Vagina (tissue), 2 donors: ENCODE measurements around the gene LTO1. TPM values are rescaled to one million over a fixed set of nuclear protein-coding genes. Genes with fewer than 3 reads are reported as not detected.

Experiments used
- DNase-seq, 2 donors: peaks; one replicate each; pipeline ENCODE4 v3.0.0-alpha.2; 2017; ENCODE audit errors: extremely low spot score in 2 of 2
- H3K27ac ChIP-seq: fragments of 200-600 bp; sonication (generic); one replicate; pipeline ENCODE4 v1.5.1; 2019
- H3K27me3 ChIP-seq: fragments of 200-600 bp; sonication (generic); one replicate; pipeline ENCODE4 v1.5.1; 2019
- H3K36me3 ChIP-seq, 2 donors: fragments of 200-600 bp; sonication (generic); one replicate each; pipeline ENCODE4 v1.5.1; 2017 to 2019
- H3K4me1 ChIP-seq: fragments of 200-600 bp; sonication (generic); one replicate; pipeline ENCODE4 v1.5.1; 2019
- H3K4me3 ChIP-seq, 2 donors: fragments of 200-600 bp; sonication (generic); 1 replicate in 1 of 2; 2 replicates in 1 of 2; pipeline ENCODE4 v1.5.1; 2016 to 2019
- H3K9me3 ChIP-seq: fragments of 200-600 bp; sonication (generic); one replicate; pipeline ENCODE4 v1.5.1; 2019
- CTCF ChIP-seq, 3 experiments: fragments of 450-650 bp in 2 of 3; fragments of 200-600 bp in 1 of 3; sonication (generic) in 1 of 3; IDR thresholded peaks; one replicate each; pipeline ENCODE4 v1.5.1; 2017 to 2019; ENCODE audit warnings: antibody characterized with exemption in 3 of 3, mild to moderate bottlenecking in 2 of 3, moderate library complexity in 2 of 3
- POLR2A ChIP-seq, 2 donors: fragments of 450-650 bp; IDR thresholded peaks; one replicate each; pipeline ENCODE4 v1.6.1; 2017; ENCODE audit warnings: antibody characterized with exemption in 2 of 2, mild to moderate bottlenecking in 2 of 2, moderate library complexity in 2 of 2
- POLR2AphosphoS5 ChIP-seq, 2 donors: sonication (generic); formaldehyde crosslinking; IDR thresholded peaks; one replicate each; pipeline ENCODE4 v1.9.0; 2017; ENCODE audit warnings: antibody characterized with exemption in 2 of 2, mild to moderate bottlenecking in 2 of 2, low read depth in 1 of 2; ENCODE audit not compliant: insufficient read depth in 1 of 2
- intact Hi-C: fragments of 100-400 bp; cut with DNase I; formaldehyde crosslinking; loops from one replicate; pipeline ENCODE4 v1.15.1; 2023
- total RNA-seq: library from RNA; depleted of rRNA; stranded (reverse); fragments of >200 nt; gene quantifications from one replicate; pipeline ENCODE4 v1.2.3, GENCODE V29; 2016

Gene LTO1
- total RNA-seq, 1 donor from 2014 or later = 15.7 TPM

DNA sequence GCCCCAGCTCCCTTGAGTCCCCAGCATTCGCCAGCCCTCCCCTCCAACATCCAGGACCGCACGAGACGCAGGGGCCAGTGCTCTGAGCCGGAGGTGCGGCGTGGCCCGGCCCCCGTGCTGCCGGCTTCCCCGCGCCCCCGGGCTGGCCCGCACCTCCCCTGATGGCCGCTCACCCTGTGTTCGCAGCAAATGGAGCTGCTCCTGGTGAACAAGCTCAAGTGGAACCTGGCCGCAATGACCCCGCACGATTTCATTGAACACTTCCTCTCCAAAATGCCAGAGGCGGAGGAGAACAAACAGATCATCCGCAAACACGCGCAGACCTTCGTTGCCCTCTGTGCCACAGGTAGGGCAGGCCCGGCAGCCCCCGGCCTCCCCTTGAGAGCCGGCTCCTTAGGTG, 31.5 kb downstream of the LTO1 start:
- no peak for TF ChIP-seq POLR2AphosphoS5 (IDR thresholded peaks at IDR 0.05; ENCODE audit: insufficient read depth in 1 of 2, low read depth in 1 of 2)
- TF ChIP-seq CTCF (IDR thresholded peaks at IDR 0.05) = peak in 1 of 3 experiments; percentile 38
- no peaks in the 10 kb centered on the region for H3K27me3 ChIP-seq
- peaks cover 54% of the 10 kb centered on the region for H3K4me1 ChIP-seq
- peaks cover 0 to 9% of the 10 kb centered on the region in 2 donors for H3K36me3 ChIP-seq
- intact Hi-C loops = loop anchor here (1.0 to 5.0 kb wide), 2 partner anchors 346 to 540 kb away; no protein-coding TSS in a partner anchor
- DNase-seq = no peak
- no peak overlapping the region for H3K27ac ChIP-seq
- no peaks in the 10 kb centered on the region for H3K9me3 ChIP-seq
- H3K4me3 ChIP-seq = peak overlapping the region; percentile 66 to 77

GRCh38 chr11:69642913-69643632, 32.1 kb downstream of the LTO1 start:
- peak overlapping the region; percentile 85 for H3K27ac ChIP-seq
- intact Hi-C loops = loop anchor here (1.0 to 5.0 kb wide), 2 partner anchors 346 to 540 kb away; no protein-coding TSS in a partner anchor
- peaks cover 60% of the 10 kb centered on the region for H3K4me1 ChIP-seq
- peak overlapping the region; percentile 66 to 77 for H3K4me3 ChIP-seq
- H3K36me3 ChIP-seq = peaks cover 0 to 5% of the 10 kb centered on the region in 2 donors
- no peak for DNase-seq
- H3K9me3 ChIP-seq = no peaks in the 10 kb centered on the region
- no peak for TF ChIP-seq POLR2A (IDR thresholded peaks at IDR 0.05)
- no peak for TF ChIP-seq POLR2AphosphoS5 (IDR thresholded peaks at IDR 0.05; ENCODE audit: insufficient read depth in 1 of 2, low read depth in 1 of 2)
- TF ChIP-seq CTCF (IDR thresholded peaks at IDR 0.05) = peak; percentile 50 to 96 (median 89)
- no peaks in the 10 kb centered on the region for H3K27me3 ChIP-seq

GRCh38 chr11:69642549-69642912, 32.6 kb downstream of the LTO1 start:
- no peaks in the 10 kb centered on the region for H3K36me3 ChIP-seq
- no peak for DNase-seq
- intact Hi-C loops = loop anchor here (5.0 kb wide), 1 partner anchor 345 kb away; no protein-coding TSS in a partner anchor
- H3K4me1 ChIP-seq = peaks cover 66% of the 10 kb centered on the region
- H3K27me3 ChIP-seq = no peaks in the 10 kb centered on the region
- TF ChIP-seq POLR2A (IDR thresholded peaks at IDR 0.05) (no peak), CTCF (IDR thresholded peaks at IDR 0.05) (no peak), POLR2AphosphoS5 (IDR thresholded peaks at IDR 0.05; ENCODE audit: insufficient read depth in 1 of 2, low read depth in 1 of 2) (no peak)
- H3K4me3 ChIP-seq = peak overlapping the region; percentile 66 to 77
- no peaks in the 10 kb centered on the region for H3K9me3 ChIP-seq
- H3K27ac ChIP-seq = peak overlapping the region; percentile 85

DNA sequence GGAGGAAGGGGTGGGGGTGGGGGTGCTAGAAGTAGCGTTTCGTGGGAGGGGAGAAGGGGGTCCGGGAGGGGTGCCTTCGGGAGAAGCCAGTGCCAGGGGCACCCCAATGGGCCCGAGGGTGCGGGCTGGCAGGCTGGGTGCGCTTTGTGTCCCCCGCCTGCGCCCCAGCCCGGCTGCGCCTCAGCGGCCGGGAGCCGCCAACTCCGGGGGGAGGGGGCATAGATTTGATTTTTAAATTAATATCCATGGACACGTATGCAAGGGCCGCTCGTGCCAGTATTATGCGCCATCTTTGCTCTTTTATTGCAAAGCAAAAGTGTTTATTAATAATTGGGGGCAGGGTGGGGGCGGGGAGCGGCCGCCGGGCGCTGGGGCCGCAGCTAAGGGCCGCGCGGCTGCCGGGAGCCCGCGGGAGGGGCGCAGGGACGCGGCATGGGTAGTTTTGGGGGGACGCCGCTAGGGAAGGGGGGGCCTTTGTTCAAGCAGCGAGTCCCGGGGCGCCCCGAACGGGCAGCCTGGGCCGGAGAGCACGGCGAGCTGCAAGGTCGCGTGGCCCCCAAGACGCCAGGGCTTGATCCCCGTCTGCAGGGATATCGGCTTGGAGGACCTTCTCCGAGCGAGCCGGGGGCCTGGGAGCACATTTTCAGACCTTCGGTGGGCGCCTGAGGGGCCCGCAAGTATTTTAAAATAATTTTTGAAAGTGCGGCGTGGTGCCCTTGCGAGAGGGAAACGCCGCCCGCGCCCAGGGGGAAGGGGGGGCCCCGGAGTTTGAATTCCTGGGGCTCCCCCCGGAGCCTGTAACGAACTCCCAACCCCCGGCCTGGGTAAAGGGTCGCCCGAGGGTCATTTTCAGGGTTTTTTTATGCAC, 33.2 kb downstream of the LTO1 start:
- intact Hi-C loops = loop anchor here (5.0 kb wide), 1 partner anchor 345 kb away; no protein-coding TSS in a partner anchor
- peak overlapping the region; percentile 66 to 77 for H3K4me3 ChIP-seq
- DNase-seq = no peak
- TF ChIP-seq POLR2AphosphoS5 (IDR thresholded peaks at IDR 0.05; ENCODE audit: insufficient read depth in 1 of 2, low read depth in 1 of 2) (no peak), POLR2A (IDR thresholded peaks at IDR 0.05) (no peak), CTCF (IDR thresholded peaks at IDR 0.05) (no peak)
- H3K9me3 ChIP-seq = no peaks in the 10 kb centered on the region
- no peaks in the 10 kb centered on the region for H3K36me3 ChIP-seq
- peaks cover 72% of the 10 kb centered on the region for H3K4me1 ChIP-seq
- no peaks in the 10 kb centered on the region for H3K27me3 ChIP-seq
- H3K27ac ChIP-seq = peak overlapping the region; percentile 85
